PC-3 (cell line): ENCODE data around the gene PKD1L1.

Experiments used
- EZH2 ChIP-seq: fragments of 300-600 bp; sonication (generic); IDR thresholded peaks from one replicate; pipeline ENCODE4 v1.6.1; 2017; ENCODE audit warnings: antibody characterized with exemption, mild to moderate bottlenecking, low read length; ENCODE audit not compliant: unreplicated experiment
- TF ChIP-seq, protein P1 (sequence below): fragments of 300-600 bp; sonication (generic); conservative IDR thresholded peaks from 2 replicates; pipeline ENCODE4 v1.5.1; 2017; ENCODE audit warnings: antibody characterized with exemption, low read depth, mild to moderate bottlenecking, low read length

GRCh38 chr7:47804767-47805545, 143.3 kb downstream of the PKD1L1 start:
- TF ChIP-seq, protein P1, sequence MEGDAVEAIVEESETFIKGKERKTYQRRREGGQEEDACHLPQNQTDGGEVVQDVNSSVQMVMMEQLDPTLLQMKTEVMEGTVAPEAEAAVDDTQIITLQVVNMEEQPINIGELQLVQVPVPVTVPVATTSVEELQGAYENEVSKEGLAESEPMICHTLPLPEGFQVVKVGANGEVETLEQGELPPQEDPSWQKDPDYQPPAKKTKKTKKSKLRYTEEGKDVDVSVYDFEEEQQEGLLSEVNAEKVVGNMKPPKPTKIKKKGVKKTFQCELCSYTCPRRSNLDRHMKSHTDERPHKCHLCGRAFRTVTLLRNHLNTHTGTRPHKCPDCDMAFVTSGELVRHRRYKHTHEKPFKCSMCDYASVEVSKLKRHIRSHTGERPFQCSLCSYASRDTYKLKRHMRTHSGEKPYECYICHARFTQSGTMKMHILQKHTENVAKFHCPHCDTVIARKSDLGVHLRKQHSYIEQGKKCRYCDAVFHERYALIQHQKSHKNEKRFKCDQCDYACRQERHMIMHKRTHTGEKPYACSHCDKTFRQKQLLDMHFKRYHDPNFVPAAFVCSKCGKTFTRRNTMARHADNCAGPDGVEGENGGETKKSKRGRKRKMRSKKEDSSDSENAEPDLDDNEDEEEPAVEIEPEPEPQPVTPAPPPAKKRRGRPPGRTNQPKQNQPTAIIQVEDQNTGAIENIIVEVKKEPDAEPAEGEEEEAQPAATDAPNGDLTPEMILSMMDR, result no peak
- no peak for TF ChIP-seq EZH2
